Activated CD8-positive, alpha-beta T cell treated with anti-CD3 and anti-CD28 coated beads for 36 hours (primary cell): ENCODE measurements around the gene ABCA7. TPM values are rescaled to one million over a fixed set of nuclear protein-coding genes. Genes with fewer than 3 reads are reported as not detected.

Experiments used
- ATAC-seq: fragments of 200-7000 bp; cut with Tn5 transposase; one replicate; pipeline ENCODE4 v1.10.0; 2021; ENCODE audit warnings: mild to moderate bottlenecking, moderate library complexity
- CTCF ChIA-PET: fragments of 350-600 bp; sonication (Branson Sonifier 250); formaldehyde crosslinking; loops from one replicate; lab custom pipeline; 2021; ENCODE audit warnings: antibody characterized with exemption; lab: Charles Lee
- POLR2A ChIA-PET: fragments of 350-600 bp; sonication (Branson Sonifier 250); formaldehyde crosslinking; loops from one replicate; lab custom pipeline; 2021; ENCODE audit warnings: antibody characterized with exemption; lab: Charles Lee
- DNase-seq: peaks from one replicate; pipeline ENCODE4 v3.0.0-alpha.2; 2020
- H3K27ac Mint-ChIP-seq: one replicate; pipeline ENCODE4 v1.8.0; 2021; ENCODE audit warnings: mild to moderate bottlenecking, mixed read lengths
- H3K27me3 Mint-ChIP-seq: one replicate; pipeline ENCODE4 v1.8.0; 2021; ENCODE audit warnings: mixed read lengths
- H3K36me3 Mint-ChIP-seq: one replicate; pipeline ENCODE4 v1.8.0; 2021; ENCODE audit warnings: low read depth, mixed read lengths
- H3K4me1 Mint-ChIP-seq: one replicate; pipeline ENCODE4 v1.8.0; 2021; ENCODE audit warnings: low read depth, mixed read lengths
- H3K4me3 Mint-ChIP-seq: one replicate; pipeline ENCODE4 v1.8.0; 2021; ENCODE audit warnings: mild to moderate bottlenecking, moderate library complexity, mixed read lengths
- H3K9me3 Mint-ChIP-seq: one replicate; pipeline ENCODE4 v1.8.0; 2021; ENCODE audit warnings: mixed read lengths
- intact Hi-C: fragments of 100-400 bp; cut with micrococcal nuclease; formaldehyde crosslinking; loops from one replicate; pipeline ENCODE4 v1.10.0; 2022
- total RNA-seq, 2 experiments: library from RNA; stranded (reverse); gene quantifications; one replicate each; pipeline ENCODE4 v1.2.3, GENCODE V29; 2021
- TF ChIP-seq, protein P1 (sequence below): fragments of 200-600 bp; IDR thresholded peaks from one replicate; pipeline ENCODE4 v1.8.0; 2022; ENCODE audit warnings: antibody characterized with exemption, mild to moderate bottlenecking

The ABCA7 gene
- total RNA-seq, 2 experiments from 2014 or later = 14.0 to 14.6 TPM

- Mint-ChIP-seq H3K9me3 (no peaks in the 10 kb centered on the region), H3K4me1 (peaks cover 6% of the 10 kb centered on the region), H3K27me3 (no peaks in the 10 kb centered on the region), H3K4me3 (no peak overlapping the region), H3K27ac (no peak overlapping the region), H3K36me3 (peaks cover 5% of the 10 kb centered on the region)
- ChIA-PET POLR2A (interaction anchor here (1.5 kb wide), 1 partner anchor 9 kb away, joined by 4 read pairs; no protein-coding TSS in a partner anchor), CTCF (interaction anchor here (1.1 to 1.3 kb wide), 2 partner anchors 8 to 9 kb away, joined by 3 read pairs; no protein-coding TSS in a partner anchor)
- ATAC-seq (no peak), DNase-seq (no peak)
- TF ChIP-seq, protein P1, sequence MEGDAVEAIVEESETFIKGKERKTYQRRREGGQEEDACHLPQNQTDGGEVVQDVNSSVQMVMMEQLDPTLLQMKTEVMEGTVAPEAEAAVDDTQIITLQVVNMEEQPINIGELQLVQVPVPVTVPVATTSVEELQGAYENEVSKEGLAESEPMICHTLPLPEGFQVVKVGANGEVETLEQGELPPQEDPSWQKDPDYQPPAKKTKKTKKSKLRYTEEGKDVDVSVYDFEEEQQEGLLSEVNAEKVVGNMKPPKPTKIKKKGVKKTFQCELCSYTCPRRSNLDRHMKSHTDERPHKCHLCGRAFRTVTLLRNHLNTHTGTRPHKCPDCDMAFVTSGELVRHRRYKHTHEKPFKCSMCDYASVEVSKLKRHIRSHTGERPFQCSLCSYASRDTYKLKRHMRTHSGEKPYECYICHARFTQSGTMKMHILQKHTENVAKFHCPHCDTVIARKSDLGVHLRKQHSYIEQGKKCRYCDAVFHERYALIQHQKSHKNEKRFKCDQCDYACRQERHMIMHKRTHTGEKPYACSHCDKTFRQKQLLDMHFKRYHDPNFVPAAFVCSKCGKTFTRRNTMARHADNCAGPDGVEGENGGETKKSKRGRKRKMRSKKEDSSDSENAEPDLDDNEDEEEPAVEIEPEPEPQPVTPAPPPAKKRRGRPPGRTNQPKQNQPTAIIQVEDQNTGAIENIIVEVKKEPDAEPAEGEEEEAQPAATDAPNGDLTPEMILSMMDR = no peak
- intact Hi-C loops = no loop called here
These were observed 29.1 kb upstream of the ABCA7 start for GRCh38 chr19:1010586-1011510.

DNA sequence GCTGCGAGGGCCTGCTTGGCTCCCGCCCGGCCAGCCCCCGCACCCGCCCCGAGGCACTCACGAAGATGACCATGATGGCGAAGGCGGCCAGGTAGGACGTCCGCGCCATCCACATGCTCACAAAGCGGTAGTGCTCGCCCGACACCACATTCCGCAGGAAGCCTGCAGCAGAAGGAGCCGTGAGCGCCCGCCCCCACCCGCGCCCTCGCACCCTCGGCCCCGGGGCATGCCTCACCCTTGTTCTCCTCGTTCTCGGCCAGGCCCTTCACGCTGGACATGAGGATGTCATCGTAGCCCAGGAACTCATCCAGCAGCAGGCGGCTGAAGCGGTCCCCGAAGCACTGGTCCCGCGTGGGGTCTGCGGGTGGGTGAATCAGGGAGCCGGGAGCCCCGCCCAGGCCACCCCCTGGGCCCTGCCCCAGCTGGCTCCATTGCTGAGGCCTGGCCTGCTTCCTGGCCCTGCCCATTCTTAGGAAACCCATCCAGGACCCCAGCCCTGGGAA, 28.0 kb upstream of the ABCA7 start:
- Mint-ChIP-seq H3K27ac (no peak overlapping the region), H3K36me3 (peaks cover 5% of the 10 kb centered on the region), H3K27me3 (no peaks in the 10 kb centered on the region), H3K9me3 (no peaks in the 10 kb centered on the region), H3K4me3 (no peak overlapping the region), H3K4me1 (peaks cover 12% of the 10 kb centered on the region)
- ChIA-PET CTCF (no interaction called here), POLR2A (interaction anchor here (0.6 to 2.4 kb wide), 3 partner anchors 8 to 19 kb away, joined by 3 to 11 read pairs (median 4); no protein-coding TSS in a partner anchor)
- intact Hi-C loops = no loop called here
- ATAC-seq = no peak
- no peak for DNase-seq
- TF ChIP-seq, protein P1 = no peak

DNA sequence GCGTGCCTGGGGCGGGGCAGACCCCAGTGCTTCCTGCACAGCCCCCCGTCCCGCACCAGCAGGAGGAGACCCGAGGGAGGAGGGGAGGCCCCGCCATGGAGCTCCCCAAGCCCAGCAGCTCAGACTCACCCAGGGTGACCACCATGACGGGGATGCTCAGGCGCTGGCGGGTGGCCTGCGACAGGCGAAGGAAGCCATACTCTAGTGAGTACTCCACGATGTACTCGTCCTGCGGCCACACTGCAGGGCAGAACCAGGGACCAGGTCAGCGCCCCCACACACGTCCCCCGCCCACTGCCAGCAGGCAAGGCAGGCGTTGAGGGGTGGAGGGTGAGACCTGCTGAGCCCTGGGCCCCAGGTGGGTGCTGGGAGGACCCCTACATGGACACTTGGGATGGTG, 27.6 kb upstream of the ABCA7 start:
- H3K27me3 Mint-ChIP-seq = no peaks in the 10 kb centered on the region
- DNase-seq (no peak), ATAC-seq (no peak)
- no peak overlapping the region for H3K4me3 Mint-ChIP-seq
- TF ChIP-seq, protein P1 = no peak
- POLR2A ChIA-PET = interaction anchor here (0.6 to 2.4 kb wide), 4 partner anchors 8 to 19 kb away, joined by 3 to 11 read pairs (median 4); no protein-coding TSS in a partner anchor
- intact Hi-C loops = no loop called here
- CTCF ChIA-PET = no interaction called here
- no peak overlapping the region for H3K27ac Mint-ChIP-seq
- peaks cover 5% of the 10 kb centered on the region for H3K36me3 Mint-ChIP-seq
- H3K9me3 Mint-ChIP-seq = no peaks in the 10 kb centered on the region
- peaks cover 16% of the 10 kb centered on the region for H3K4me1 Mint-ChIP-seq

- DNase-seq (no peak), ATAC-seq (no peak)
- TF ChIP-seq, protein P1 = no peak
- Mint-ChIP-seq H3K27me3 (no peaks in the 10 kb centered on the region), H3K27ac (no peak overlapping the region), H3K36me3 (peaks cover 5% of the 10 kb centered on the region), H3K9me3 (no peaks in the 10 kb centered on the region), H3K4me3 (no peak overlapping the region), H3K4me1 (peaks cover 25% of the 10 kb centered on the region)
- POLR2A ChIA-PET = interaction anchor here (1.2 to 2.4 kb wide), 3 partner anchors 9 to 16 kb away, joined by 3 to 11 read pairs (median 4); no protein-coding TSS in a partner anchor
- CTCF ChIA-PET = no interaction called here
- intact Hi-C loops = no loop called here
These were observed 26.7 kb upstream of the ABCA7 start for GRCh38 chr19:1013218-1013617.
